ENCODE data around the gene LIMK2. TPM values are rescaled to one million over a fixed set of nuclear protein-coding genes. Genes with fewer than 3 reads are reported as not detected.
"Not testable (repeated sequence)": the region's sequence is repeated elsewhere in the genome, so short reads cannot be mapped to it uniquely, and the experiment has no call there.

LIMK2 gene
- total RNA-seq, 1 donor from 2014 or later: 16.7 TPM

DNA sequence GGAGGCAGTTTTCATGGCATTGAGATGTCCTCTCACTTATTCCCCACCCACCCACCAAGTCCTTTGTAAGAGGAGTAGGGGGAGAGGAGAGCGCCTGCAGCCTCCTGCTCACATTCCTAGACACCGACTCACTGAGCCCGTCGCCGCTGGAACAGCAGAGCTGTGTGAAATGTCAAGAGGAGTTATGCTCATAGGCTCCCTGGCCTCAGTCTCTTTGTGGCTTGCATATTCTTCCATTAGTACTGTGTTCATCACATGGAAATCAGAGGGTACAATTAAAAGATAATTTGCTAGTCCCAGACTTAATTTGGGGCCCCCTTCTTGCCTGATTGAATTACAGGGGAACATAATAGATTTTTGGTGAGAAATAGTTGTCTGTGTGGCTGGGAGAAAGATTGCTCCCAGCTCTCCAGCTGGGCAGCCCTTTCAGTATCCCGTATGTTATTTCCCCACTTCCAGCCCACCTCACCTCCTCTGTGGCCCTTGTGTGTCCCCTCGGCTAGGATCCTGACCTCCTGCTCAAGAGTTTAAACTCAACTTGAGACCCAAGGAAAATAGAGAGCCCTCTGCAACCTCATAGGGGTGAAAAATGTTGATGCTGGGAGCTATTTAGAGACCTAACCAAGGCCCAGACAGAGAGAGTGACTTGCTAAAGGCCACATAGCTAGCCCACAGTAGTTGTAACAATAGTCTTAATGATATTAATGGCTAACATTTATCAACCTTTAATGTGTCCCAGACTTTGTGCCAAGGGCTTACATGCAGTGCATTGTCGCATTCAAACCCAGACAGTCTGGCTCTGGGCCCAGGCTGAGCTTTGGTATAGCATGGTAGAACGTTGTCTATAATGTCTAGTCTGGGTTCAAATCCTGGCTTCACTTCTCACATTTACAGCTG lies 32.2 kb downstream of the LIMK2 start:
- no peak for DNase-seq

DNA sequence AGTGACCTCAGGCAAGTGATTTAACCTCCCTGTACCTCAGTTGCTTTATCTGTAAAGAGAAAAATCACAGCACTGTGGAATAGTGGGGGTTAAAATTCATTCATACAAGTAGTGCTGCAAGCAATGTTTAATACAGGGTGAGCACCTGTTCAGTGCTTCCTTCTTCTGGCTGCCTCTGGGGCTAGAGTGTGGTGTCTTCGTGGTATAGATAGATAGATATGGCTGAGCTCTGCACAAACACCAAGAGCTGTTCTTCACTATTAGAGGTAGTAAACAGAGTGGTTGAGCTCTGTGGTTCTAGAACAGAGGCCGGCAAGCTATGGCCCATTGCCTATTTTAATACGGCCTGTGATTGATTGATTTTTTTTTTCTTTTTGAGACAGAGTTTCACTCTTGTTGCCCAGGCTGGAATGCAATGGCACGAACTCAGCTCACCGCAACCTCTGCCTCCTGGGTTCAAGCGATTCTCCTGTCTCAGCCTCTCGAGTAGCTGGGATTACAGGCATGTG lies 32.9 kb downstream of the LIMK2 start:
- DNase-seq: no peak

DNA sequence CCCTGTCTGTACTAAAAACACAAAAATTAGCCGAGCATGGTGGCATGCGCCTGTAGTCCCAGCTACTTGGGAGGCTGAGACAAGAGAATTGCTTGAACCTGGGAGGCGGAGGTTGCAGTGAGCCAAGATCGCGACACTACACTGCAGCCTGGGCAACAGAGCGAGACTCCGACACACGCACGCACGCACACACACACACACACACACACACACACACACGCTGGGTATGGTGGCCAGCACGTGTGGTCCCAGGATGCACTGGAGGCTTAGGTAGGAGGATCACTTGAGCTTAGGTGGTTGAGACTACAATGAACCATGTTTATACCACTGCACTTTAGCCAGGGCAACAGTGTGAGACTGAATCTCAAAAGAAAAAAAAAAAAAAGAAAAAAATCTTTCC lies 33.9 kb downstream of the LIMK2 start:
- DNase-seq: not testable (repeated sequence)

DNA sequence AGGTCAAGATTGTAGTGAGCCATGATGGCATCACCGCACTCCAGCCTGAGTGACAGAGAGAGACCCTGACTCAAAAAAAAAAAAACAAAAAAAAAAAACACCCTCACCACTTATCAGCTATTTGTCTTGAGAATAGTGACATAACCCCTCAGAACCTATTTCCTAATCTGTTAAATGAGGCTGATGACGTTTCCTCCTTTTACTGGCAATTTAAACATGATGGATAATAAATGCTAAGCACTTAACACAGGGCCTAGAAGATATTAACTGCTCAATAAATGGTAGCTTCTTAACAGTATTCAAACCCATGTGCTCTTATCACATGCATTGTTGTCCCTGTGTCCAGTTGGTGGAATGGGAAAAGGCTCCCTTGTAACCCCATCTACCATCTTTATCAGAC lies 34.6 kb downstream of the LIMK2 start:
- no peak for DNase-seq

DNA sequence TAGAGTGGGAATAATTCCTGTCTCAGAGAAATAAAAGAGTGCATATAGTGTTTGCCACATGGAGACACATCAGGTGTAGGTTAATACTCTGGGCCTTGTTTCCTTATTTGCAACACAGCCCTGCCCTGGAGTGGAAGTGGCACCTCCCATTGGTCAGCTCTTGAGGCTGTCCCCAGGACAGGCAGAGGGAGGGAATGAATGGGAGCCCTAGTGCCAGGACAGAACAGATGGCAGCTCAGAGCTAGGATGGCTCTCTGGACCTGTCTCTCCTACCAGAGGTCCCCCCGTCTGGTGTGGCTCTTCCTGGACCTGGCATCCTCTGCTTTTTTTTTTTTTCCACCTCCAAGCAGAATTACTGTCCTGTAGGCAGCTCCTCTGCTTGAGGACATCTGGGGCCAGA lies 35.6 kb downstream of the LIMK2 start:
- no peak for DNase-seq

DNA sequence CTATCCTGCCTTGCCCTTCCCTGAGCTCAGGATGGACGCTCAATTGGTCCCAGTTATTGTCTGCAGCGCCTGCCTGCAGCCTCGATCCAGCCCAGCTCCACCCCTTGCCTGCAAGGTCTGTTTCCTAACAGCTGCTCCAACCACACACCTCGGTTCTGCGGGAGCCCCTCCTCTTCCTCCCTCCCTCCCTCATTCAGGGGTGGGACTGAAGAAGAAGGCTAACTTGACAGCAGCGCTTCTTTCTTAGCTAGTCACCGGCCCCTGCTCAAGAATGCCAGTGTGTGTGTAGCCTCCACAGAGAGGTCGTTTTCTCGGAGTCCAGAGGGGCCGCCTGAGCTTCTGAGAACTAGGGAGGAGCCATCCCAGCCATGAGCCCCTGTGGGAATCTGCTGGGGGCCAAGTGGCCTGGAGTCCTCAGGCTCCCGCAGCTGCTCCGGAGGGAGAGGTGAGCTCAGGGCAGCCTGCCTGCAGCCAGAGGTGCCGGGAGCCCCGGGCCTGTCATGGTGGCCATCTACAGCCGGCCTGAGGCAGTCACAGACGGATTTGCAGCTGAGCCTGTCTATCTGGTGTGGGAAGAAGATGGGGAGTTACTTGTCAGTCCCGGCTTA lies 36.1 kb downstream of the LIMK2 start:
- peak; percentile 65 for DNase-seq

DNA sequence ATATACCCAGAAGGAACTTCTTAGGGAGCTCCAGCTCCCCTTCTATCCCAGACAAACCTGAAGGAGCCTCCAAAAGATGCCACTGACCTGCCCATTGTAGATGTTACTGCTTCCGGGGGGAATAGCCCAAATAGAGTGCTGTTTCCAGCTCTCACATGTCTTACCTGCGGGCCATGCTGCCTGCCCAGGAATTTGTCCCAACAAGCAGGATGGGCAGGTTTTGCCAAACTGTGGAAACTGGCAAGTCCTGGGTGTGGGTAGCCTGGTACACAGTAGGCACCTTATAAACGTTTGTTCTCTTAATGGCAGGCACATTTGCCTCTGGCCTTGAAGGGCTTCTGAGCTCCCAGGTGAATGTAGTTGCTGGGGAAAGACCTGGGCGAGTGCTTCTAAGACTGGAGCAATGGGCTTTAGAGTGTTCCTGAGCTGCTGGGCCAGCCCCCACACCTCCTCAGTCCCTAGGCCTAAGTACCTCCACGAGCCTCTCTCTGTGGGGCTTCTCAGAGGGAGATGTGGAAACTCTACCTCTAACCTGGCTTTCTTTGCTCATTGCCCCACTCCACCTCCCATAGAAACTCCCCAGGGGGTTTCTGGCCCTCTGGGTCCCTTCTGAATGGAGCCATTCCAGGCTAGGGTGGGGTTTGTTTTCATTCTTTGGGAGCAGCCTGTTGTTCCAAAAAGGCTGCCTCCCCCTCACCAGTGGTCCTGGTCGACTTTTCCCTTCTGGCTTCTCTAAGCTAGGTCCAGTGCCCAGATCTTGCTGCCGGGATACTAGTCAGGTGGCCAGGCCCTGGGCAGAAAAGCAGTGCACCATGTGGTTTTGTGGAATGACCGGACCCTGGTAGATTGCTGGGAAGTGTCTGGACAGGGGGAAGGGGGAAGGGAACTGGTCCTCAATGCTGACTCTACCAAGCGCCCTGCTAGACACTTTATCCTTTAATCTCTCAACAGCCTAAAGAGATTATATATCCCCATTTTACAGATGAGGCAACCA lies 37.2 kb downstream of the LIMK2 start:
- no peak for DNase-seq

DNA sequence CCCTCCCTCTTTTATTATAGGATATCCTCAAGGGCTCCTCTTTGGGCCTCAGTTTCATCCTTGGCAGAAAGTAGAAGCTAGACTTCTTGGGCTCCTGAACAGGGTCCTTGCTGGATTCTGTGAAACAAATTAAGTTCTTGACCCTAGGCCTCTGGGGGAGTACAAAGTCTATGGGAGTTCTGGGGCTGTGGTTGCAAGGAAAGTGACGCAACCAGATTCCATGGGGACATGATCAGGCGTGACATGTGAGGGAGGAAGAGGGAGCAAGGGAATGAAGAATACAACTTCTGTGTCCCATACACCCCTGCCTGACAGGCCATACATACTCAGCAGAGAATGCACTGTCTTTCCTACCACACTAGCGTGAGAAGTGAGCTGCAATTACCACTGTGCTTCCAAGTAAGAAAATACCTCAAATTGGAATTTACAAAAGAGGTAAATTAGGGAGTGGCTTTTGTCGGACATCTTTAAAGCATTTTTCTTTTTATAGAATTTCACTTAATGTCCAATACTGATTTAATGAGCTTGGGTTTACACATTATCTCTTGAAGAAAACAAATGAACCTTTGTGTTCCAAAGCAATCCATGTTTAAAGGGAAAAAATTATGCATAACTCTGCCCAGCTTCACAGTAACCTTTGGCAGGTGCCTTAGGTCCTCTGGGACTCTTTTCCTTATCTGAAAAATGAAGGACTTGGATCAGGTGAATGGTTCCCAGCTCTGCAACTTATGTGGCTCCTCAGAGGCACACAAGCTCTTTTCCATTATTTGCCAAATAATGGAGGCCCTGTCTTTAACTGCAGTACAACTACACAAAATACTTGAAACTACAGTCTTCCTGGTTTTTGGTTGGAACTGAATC lies 38.9 kb downstream of the LIMK2 start:
- no peak for DNase-seq

DNA sequence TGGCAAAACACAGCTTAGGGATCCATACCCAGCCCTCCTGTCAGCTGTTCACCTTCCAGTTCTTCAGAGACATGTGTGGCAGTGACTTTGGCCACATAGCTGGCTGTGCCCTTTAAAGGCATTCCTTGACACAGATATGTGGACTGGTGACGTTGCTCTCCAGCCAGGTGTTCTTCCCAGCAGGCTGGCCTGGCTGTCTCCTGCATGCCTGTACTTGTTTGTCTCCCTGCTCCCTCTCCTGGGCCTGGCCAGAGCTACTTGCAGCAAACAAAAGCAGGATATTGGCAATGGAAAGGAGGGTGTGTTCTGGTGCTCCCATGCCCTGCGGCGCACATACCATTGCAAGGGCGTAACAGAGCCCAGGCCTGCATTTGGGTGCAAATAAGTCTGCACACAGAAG lies 41.9 kb downstream of the LIMK2 start:
- DNase-seq: no peak

DNA sequence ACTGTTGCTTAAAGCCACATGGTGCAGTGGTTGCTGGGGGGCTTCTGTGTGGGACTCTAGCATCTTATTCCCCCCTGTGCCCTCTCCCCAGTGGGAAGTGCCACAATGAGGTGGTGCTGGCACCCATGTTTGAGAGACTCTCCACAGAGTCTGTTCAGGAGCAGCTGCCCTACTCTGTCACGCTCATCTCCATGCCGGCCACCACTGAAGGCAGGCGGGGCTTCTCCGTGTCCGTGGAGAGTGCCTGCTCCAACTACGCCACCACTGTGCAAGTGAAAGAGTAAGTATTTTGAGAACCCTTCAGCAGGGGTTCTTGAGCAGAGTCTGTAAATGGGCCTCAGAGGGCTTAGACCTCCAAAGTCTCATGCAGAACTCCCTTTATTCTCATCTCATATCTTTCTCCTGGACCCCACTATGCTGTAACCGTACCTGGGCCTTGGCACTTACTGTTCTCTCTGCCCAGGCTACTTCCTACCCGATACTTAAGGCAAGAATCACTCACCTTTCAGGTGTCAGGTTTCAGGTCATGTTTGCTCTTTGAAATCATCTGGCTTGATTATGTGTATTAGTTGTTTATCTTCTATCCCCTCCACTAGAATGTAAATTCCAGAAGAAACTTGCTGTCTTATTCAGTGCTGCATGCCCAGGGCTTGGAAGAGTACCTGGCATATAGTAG lies 47.8 kb downstream of the LIMK2 start:
- DNase-seq: no peak

DNA sequence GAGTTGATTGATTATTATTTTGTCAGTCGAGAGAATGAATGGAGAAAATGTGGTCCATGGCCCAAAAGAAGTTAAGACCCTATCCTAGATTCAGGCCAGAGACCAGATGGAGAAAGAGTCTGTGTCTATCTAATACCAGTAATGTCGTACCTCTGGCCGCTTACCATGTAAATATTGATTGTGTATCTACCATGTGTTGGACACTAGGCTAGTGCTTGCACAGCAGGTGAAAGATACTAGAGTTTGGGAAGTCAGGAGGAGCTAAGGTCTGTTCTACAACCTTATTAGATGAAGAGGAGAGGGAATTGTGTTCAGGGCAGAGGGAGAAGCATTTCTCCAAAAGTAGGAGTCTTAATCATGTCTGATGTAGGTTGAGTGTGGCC lies 48.4 kb downstream of the LIMK2 start:
- DNase-seq: no peak

DNA sequence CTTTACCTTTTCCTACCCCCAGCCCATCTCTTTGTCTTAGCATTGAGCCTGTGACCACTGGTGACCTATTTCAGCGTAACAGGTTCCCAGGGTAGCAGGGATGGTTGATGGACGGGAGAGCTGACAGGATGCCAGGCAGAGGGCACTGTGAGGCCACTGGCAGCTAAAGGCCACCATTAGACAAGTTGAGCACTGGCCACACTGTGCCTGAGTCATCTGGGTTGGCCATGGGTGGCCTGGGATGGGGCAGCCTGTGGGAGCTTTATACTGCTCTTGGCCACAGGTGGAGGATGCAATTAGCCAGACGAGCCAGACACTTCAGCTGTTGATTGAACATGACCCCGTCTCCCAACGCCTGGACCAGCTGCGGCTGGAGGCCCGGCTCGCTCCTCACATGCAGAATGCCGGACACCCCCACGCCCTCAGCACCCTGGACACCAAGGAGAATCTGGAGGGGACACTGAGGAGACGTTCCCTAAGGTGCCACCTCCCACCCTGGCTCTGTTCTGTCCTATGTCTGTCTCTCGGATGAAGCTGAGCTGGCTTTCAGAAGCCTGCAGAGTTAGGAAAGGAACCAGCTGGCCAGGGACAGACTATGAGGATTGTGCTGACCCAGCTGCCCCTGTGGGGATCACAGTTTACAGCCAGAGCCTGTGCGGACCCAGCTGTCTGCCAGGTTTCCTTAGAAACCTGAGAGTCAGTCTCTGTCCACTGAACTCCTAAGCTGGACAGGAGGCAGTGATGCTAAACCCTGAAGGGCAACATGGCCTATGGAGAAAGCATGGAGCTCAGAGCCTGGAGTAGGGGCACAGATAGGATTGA lies 50.4 kb downstream of the LIMK2 start:
- DNase-seq: no peak

DNA sequence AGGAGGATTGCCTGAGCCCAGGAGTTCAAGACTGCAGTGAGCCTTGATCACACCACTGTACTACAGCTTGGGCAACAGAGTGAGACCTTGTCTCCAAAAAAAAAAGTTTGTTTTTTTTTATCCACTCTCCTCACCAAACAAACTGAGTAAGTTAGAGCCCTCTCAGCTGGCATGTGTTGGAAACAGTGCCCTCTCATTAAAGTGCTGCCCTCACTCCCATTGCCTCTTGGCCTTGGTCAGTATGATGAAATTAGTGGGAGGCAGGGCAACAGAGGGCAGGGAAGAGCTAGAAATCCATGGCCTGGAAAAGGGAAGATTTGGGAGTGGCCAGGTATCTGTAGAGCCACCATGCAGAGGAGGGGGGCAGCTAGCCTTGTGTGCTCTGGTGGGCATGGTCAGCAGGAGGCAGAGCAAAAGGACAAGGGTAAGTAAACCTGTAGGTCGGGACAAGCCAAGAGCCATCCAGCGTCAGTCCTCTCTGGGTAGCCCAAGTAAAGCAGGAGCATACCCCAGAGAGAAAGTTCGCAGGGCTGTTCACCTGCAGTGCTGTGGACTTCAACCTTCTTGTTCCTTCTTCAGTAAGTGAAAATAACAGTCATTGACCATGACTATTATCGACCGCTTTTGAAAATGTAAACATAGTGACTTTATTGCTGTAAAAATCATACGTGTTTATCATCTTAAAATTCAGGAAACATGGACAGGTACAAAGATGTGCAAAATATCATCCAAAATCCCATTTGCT lies 52.0 kb downstream of the LIMK2 start:
- no peak for DNase-seq

DNA sequence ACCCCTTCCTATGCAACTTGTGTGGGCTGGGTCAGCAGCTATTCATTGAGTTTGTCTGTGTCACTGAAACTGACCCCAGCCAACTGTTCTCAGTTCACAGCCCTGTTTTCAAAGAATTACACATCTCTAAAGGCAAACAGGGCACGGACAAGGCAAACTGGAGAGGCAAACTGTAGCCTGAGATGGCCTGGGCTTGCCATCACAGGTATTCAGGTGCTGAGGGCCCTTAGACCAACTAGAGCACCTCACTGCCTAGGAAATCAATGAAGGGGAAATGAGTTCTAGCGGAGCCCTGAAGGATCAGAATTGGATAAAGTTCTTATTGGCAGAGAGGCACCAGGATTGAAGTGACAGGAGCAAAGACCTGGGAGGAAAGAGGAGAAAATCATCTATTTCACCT lies 56.2 kb downstream of the LIMK2 start:
- no peak for DNase-seq

DNA sequence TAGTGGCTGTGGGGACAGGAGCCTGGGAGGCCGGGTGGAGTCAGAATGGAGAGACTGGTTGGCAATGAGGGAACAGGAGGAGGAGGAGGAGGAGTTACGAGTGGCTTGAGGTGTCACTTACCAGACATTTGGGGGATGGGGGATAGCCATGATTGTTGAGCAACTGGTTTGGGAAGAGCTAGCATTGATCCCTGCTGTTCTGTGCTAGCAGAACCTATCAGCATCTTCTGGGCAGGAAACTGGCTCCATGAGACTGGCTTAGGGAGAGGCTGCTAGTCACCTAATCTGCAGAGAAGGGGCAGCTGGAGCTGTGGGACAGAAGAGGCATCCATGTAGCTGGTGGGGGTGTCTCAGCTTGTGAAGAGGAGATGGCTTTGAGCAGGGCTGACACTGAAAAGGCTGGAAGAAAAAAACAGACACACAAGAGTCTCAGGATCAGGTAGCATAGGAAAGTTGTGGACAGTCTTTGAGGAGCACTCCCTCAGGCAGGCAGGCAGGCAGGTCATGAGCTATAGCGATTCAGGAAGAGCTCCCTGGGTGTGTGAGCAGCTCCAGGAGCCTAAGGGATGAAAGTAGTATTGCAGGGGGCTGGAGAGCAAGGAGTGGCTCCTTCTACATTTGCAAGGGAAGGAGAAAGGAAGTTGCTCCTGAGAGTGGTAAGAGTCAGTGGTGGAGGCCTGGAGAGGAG lies 57.9 kb downstream of the LIMK2 start:
- DNase-seq: no peak

DNA sequence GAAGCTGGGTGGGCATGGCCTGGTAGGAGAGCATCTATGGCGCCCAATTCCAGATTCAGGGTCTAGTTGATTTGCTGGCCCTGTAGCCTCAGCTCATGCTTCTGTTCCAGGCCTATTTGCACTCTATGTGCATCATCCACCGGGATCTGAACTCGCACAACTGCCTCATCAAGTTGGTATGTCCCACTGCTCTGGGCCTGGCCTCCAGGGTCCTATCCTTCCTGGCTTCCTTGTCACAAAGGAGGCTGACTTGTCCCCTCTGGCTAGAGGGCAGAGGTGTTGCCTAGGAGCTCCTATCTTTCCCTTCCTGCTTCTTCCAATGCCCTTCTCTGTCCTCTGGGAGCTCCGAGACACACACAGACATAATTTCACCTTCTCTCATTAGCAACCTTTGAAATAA lies 58.9 kb downstream of the LIMK2 start:
- DNase-seq: no peak

DNA sequence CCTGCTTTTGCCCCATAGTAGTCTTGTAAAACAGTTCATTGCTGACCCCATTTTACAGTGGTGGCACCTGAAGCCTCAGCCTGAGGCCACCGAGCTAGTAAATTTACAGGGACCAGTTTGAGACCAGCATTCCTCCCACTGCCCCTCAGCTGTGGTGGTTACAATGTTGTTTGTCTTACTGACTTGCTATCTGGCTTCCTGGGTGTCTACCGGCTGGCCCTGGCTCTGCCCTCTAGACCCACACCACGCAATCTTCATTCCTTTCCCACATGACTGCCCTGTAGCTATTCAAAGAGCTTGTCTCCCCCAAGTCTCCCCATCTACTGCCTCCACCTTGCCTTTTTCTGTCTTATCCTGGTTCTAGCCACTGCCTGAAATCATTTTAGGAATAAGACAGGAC lies 59.4 kb downstream of the LIMK2 start:
- no peak for DNase-seq

All from occipital lobe (tissue), 2 donors.